A549 (cell line): ENCODE data around the gene PDSS2. TPM values are rescaled to one million over a fixed set of nuclear protein-coding genes. Genes with fewer than 3 reads are reported as not detected.

ENCODE experiments used
- ATAC-seq, 2 experiments: fragments of 200-7000 bp in 1 of 2; fragments of >200 bp in 1 of 2; cut with Nextera tagmentation in 1 of 2; cut with Tn5 transposase in 1 of 2; 3 replicates each; pipeline versions ENCODE4 v1.8.0 to v1.9.1; 2018 to 2020; ENCODE audit warnings: mild to moderate bottlenecking in 1 of 2, moderate library complexity in 1 of 2
- CTCF ChIA-PET: fragments of 300-600 bp; sonication (Branson Sonifier 250); formaldehyde crosslinking; extraction: SDS; loops from one replicate; lab custom pipeline; 2021; ENCODE audit warnings: antibody characterized with exemption, inconsistent platforms; lab: Yijun Ruan, JAX
- POLR2A ChIA-PET: fragments of 350-600 bp; formaldehyde crosslinking; extraction: SDS; loops from one replicate; lab custom pipeline; 2021; ENCODE audit warnings: antibody characterized with exemption, inconsistent platforms; lab: Yijun Ruan, JAX
- DNase-seq, 2 experiments: peaks; one replicate each; pipeline versions ENCODE4 v3.0.0 to v3.0.0-alpha.2; 2011 to 2016; ENCODE audit warnings: low read depth in 1 of 2, low spot score in 1 of 2
- FAIRE-seq: peaks from 2 replicates; lab custom pipeline; 2011; peaks lifted over from hg19 to GRCh38; lab: Jason Lieb, UNC
- H3K27ac ChIP-seq, 2 experiments: fragments of >200 bp; sonication (Bioruptor Twin); formaldehyde crosslinking; 3 replicates each; pipeline ENCODE4 v1.5.1; 2016 to 2017
- H3K4me1 ChIP-seq: fragments of >200 bp; sonication (Bioruptor Twin); formaldehyde crosslinking; 3 replicates; pipeline ENCODE4 v1.6.1; 2016
- H3K4me2 ChIP-seq: fragments of >200 bp; sonication (Bioruptor Twin); formaldehyde crosslinking; 3 replicates; pipeline ENCODE4 v1.6.1; 2016
- H3K4me3 ChIP-seq: fragments of >200 bp; sonication (Bioruptor Twin); formaldehyde crosslinking; 3 replicates; pipeline ENCODE4 v1.5.1; 2016
- H3K9me3 ChIP-seq: fragments of >200 bp; sonication (Bioruptor Twin); formaldehyde crosslinking; 3 replicates; pipeline ENCODE4 v1.6.1; 2016
- BHLHE40 ChIP-seq: IDR thresholded peaks from 2 replicates; pipeline ENCODE4 v1.6.1; 2012; ENCODE audit warnings: low read depth, low read length, inconsistent platforms
- CBX8 ChIP-seq: fragments of 200-600 bp; sonication (generic); IDR thresholded peaks from 2 replicates; pipeline ENCODE4 v1.6.1; 2016
- CHD2 ChIP-seq: fragments of 150-350 bp; IDR thresholded peaks from 2 replicates; pipeline ENCODE4 v1.6.1; 2014; ENCODE audit warnings: low read length; ENCODE audit not compliant: partially characterized antibody
- CHD4 ChIP-seq: fragments of 200-600 bp; sonication (generic); IDR thresholded peaks from 2 replicates; pipeline ENCODE4 v1.6.1; 2016; ENCODE audit warnings: antibody characterized with exemption, mild to moderate bottlenecking, borderline replicate concordance
- CTCF ChIP-seq: fragments of >200 bp; sonication (Bioruptor Twin); formaldehyde crosslinking; IDR thresholded peaks from 3 replicates; pipeline ENCODE4 v1.5.1; 2016
- EP300 ChIP-seq, 2 experiments: fragments of >200 bp; sonication (Bioruptor Twin); formaldehyde crosslinking; IDR thresholded peaks; 2 replicates in 1 of 2; 3 replicates in 1 of 2; pipeline ENCODE4 v1.6.1; 2016 to 2017
- ESRRA ChIP-seq: fragments of 150-350 bp; IDR thresholded peaks from 2 replicates; pipeline ENCODE4 v1.6.1; 2014; ENCODE audit warnings: mild to moderate bottlenecking, low read length, borderline replicate concordance
- FOSL2 ChIP-seq, 2 experiments: fragments of 450-650 bp in 1 of 2; fragments of >200 bp in 1 of 2; sonication (Bioruptor Twin) in 1 of 2; formaldehyde crosslinking; IDR thresholded peaks; 2 replicates each; pipeline versions ENCODE4 v1.5.0 to v1.6.1; 2016 to 2020; ENCODE audit warnings: mild to moderate bottlenecking in 1 of 2, moderate library complexity in 1 of 2
- FOXS1 ChIP-seq: fragments of 250-450 bp; sonication (Bioruptor Pico); IDR thresholded peaks from 2 replicates; pipeline ENCODE4 v1.5.0; 2020; ENCODE audit warnings: mild to moderate bottlenecking, moderate library complexity
- GATA3 ChIP-seq: IDR thresholded peaks from 2 replicates; pipeline ENCODE4 v1.6.1; 2012; ENCODE audit warnings: borderline replicate concordance
- HOXA7 ChIP-seq: fragments of 250-450 bp; sonication (Bioruptor Pico); IDR thresholded peaks from 2 replicates; pipeline ENCODE4 v1.5.0; 2020; ENCODE audit warnings: mild to moderate bottlenecking, moderate library complexity
- MAFK ChIP-seq: fragments of 450-650 bp; IDR thresholded peaks from 2 replicates; pipeline ENCODE4 v1.6.1; 2014; ENCODE audit not compliant: partially characterized antibody
- NFE2L2 ChIP-seq: fragments of 150-350 bp; conservative IDR thresholded peaks from 2 replicates; pipeline ENCODE4 v1.6.1; 2014; ENCODE audit warnings: low read length
- NPAS2 ChIP-seq: fragments of 250-450 bp; sonication (Bioruptor Pico); IDR thresholded peaks from 2 replicates; pipeline ENCODE4 v1.8.0; 2022; ENCODE audit warnings: mild to moderate bottlenecking, moderate library complexity, borderline replicate concordance
- RARB ChIP-seq: fragments of 250-450 bp; sonication (Bioruptor Pico); IDR thresholded peaks from 2 replicates; pipeline ENCODE4 v1.8.0; 2021; ENCODE audit warnings: mild to moderate bottlenecking, moderate library complexity
- TFCP2L1 ChIP-seq: fragments of 250-450 bp; sonication (Bioruptor Pico); IDR thresholded peaks from 2 replicates; pipeline ENCODE4 v1.5.0; 2021; ENCODE audit warnings: mild to moderate bottlenecking
- TP53 ChIP-seq: fragments of 250-450 bp; sonication (Bioruptor Pico); IDR thresholded peaks from 2 replicates; pipeline ENCODE4 v1.5.0; 2021; ENCODE audit warnings: mild to moderate bottlenecking, moderate library complexity
- ZNF302 ChIP-seq: fragments of 250-450 bp; sonication (Bioruptor Pico); IDR thresholded peaks from 2 replicates; pipeline ENCODE4 v1.9.0; 2021; ENCODE audit warnings: inconsistent platforms, mild to moderate bottlenecking, moderate library complexity
- WGBS: methylation state at CpG from one replicate; pipeline ENCODE4 v1.1.6; 2017; ENCODE audit errors: missing lambda C conversion rate; 5-methylcytosine and 5-hydroxymethylcytosine counted together
- polyA plus RNA-seq, 4 experiments: library from polyadenylated mRNA; depleted of rRNA in 3 of 4; stranded (reverse); fragments of >200 nt; fragmentation: RNase III in 1 of 4; extraction: RNeasy Plus Mini Kit Qiagen cat#74134 plus additional on column Dnase treatment in 1 of 4; gene quantifications; 2 replicates in 3 of 4; 3 replicates in 1 of 4; pipeline ENCODE4 v1.2.3, GENCODE V29; 2011 to 2017
- TF ChIP-seq, protein P1 (sequence below): fragments of >200 bp; sonication (Bioruptor Twin); formaldehyde crosslinking; IDR thresholded peaks from 2 replicates; pipeline ENCODE4 v1.6.1; 2016
- TF ChIP-seq, protein P2 (sequence below): IDR thresholded peaks from 2 replicates; pipeline ENCODE4 v1.6.1; 2012

The PDSS2 gene
- polyA plus RNA-seq, 2 of the 4 experiments (the other 2 are of a cell fraction) = 7.2 to 17.3 TPM

- CTCF ChIA-PET = no interaction called here
- no peak overlapping the region for H3K4me2 ChIP-seq
- no peaks in the 10 kb centered on the region for H3K4me1 ChIP-seq
- TF ChIP-seq MAFK (peak; percentile 30), TP53 (CRISPR knock-in tag) (no peak), ESRRA (no peak), FOSL2 (IDR thresholded peaks at IDR 0.05) (no peak), FOSL2 (CRISPR knock-in tag; IDR thresholded peaks at IDR 0.05) (no peak)
- TF ChIP-seq, protein P1, sequence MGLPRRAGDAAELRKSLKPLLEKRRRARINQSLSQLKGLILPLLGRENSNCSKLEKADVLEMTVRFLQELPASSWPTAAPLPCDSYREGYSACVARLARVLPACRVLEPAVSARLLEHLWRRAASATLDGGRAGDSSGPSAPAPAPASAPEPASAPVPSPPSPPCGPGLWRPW = no peak
- DNase-seq = peak in 1 of 2 experiments; percentile 6
- no peak overlapping the region for H3K27ac ChIP-seq
- no peak overlapping the region for H3K4me3 ChIP-seq
- WGBS = 91% methylated on average over 1 of the region's 1 CpG
- POLR2A ChIA-PET = no interaction called here
- ATAC-seq = no peak
- no peaks in the 10 kb centered on the region for H3K9me3 ChIP-seq
- FAIRE-seq = no peak
Observed at GRCh38 chr6:107348224-107348623, 111.1 kb downstream of the PDSS2 start.

DNA sequence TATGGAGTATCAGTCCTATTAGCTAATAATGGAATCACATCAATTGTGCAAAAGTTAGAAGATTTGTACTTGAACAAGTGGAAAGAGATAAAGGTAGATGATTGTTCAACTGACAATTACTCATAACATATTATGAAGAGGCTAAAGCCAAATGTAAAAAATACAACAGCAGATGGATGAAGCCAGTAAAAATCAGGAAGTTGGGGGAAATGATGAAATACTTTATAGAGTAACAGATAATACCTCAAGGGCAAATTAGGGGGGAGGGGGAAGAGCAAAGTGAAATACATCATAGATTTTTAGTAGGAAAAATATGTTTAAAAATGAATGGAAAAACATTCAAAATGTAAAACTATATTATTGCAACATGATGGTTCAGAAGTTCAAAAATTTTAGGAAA, 114.0 kb downstream of the PDSS2 start:
- ChIA-PET POLR2A (no interaction called here), CTCF (no interaction called here)
- no peak for FAIRE-seq
- TF ChIP-seq BHLHE40 (no peak), FOXS1 (no peak), NFE2L2 (no peak), CHD4 (no peak), NPAS2 (CRISPR knock-in tag) (no peak), RARB (no peak), ZNF302 (CRISPR knock-in tag) (no peak)
- TF ChIP-seq, all 56 proteins: peak for 0
- Histone ChIP-seq H3K4me2 (no peak overlapping the region), H3K4me3 (no peak overlapping the region), H3K9me3 (no peaks in the 10 kb centered on the region), H3K27ac (no peak overlapping the region), H3K4me1 (no peaks in the 10 kb centered on the region)
- ATAC-seq = no peak
- DNase-seq = no peak

- FAIRE-seq = no peak
- CTCF ChIA-PET = no interaction called here
Observed at GRCh38 chr6:107344981-107345380, 114.4 kb downstream of the PDSS2 start.

More at GRCh38 chr6:107344981-107345380, 114.4 kb downstream of the PDSS2 start:
- Histone ChIP-seq H3K4me1 (no peaks in the 10 kb centered on the region), H3K27ac (no peak overlapping the region), H3K9me3 (no peaks in the 10 kb centered on the region), H3K4me2 (no peak overlapping the region), H3K4me3 (no peak overlapping the region)
- POLR2A ChIA-PET = no interaction called here
- no peak for ATAC-seq
- WGBS = 97% methylated on average over 2 of the region's 2 CpGs
- DNase-seq = no peak
- TF ChIP-seq EP300 (IDR thresholded peaks at IDR 0.05) (no peak), CTCF (no peak), CHD2 (no peak), GATA3 (no peak), HOXA7 (CRISPR knock-in tag) (no peak), FOXS1 (no peak), CBX8 (no peak), TFCP2L1 (CRISPR knock-in tag) (no peak)
- TF ChIP-seq, protein P2, sequence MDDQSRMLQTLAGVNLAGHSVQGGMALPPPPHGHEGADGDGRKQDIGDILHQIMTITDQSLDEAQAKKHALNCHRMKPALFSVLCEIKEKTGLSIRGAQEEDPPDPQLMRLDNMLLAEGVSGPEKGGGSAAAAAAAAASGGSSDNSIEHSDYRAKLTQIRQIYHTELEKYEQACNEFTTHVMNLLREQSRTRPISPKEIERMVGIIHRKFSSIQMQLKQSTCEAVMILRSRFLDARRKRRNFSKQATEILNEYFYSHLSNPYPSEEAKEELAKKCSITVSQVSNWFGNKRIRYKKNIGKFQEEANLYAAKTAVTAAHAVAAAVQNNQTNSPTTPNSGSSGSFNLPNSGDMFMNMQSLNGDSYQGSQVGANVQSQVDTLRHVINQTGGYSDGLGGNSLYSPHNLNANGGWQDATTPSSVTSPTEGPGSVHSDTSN = no peak
- TF ChIP-seq, all 56 proteins: peak for 0
